ENCODE data around the gene GNAS.

The GNAS gene

DNA sequence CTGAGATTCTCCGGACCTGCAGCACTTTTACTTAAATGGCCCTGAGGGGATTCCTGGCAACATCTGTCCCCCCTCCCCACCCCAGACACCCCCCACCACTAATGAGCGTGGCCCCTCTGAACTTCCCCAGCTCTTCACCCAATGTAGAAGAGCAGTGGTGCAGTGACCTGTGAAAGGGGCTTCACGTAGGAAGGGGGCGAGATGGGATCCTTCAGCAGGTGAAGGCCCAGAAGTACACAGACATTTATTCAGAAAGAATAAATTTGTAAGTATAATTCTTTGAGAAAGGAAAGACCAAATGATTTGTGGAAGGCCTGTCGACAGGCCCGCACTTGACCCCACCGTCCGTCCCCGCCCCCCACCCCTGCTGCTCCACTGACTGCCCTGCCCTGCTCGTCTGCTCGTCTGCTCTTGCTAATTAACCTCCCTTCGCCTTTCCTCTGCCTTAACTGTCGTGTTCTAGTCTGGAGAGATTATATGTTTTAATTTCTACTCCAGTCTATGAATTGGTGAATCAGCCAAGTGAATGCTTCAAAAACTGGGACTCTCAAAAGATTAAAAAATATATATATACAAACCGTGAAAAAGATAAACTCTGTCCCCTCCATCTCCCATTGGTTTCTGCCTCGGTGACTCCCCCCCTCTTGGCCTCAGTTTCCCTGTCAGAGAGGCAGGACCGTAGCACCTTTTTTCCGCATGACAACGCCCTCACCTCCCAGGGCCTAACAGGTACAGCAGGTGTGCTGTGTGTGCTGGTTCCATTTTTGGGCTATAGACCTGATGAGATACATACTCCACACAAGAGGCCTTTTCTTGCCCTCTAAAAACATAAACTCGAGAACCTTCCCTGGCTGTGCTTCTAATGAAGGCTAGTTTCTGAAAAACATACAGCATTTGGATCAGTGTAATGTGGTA is 49.2 kb downstream of the GNAS start:
- H3K27ac ChIP-seq (ENCODE audit: low read depth, low read length), result no peak overlapping the region
- H3K4me3 ChIP-seq (ENCODE audit: low read depth, low read length), result no peak overlapping the region
- no peak overlapping the region for H3K9ac ChIP-seq (ENCODE audit: low read length)
- peaks cover 78% of the 10 kb centered on the region for H3K36me3 ChIP-seq (ENCODE audit: control insufficient read depth, insufficient read depth, low read length)
- no peaks in the 10 kb centered on the region for H3K27me3 ChIP-seq (ENCODE audit: control insufficient read depth, insufficient read depth, low read length)
- peaks cover 45% of the 10 kb centered on the region for H3K4me1 ChIP-seq (ENCODE audit: control insufficient read depth, insufficient read depth, low read length)
- no peaks in the 10 kb centered on the region for H3K9me3 ChIP-seq (ENCODE audit: control insufficient read depth, insufficient read depth, low read depth, low read length)

DNA sequence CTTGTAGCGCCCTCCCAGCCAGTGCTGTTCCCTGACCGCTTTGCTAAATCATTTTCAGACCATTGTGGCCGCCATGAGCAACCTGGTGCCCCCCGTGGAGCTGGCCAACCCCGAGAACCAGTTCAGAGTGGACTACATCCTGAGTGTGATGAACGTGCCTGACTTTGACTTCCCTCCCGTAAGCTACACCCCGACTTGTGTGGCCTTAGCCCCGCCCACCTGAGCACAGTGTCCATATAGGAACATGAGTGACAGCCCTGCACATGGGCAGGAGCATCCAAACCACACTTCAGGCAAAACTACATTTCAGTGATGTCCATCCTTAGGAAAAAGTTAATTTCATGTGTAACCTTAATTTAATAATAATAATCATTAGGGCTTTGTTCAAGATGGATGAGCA is 51.1 kb downstream of the GNAS start:
- H3K9me3 ChIP-seq (ENCODE audit: control insufficient read depth, insufficient read depth, low read depth, low read length), result no peaks in the 10 kb centered on the region
- no peak overlapping the region for H3K4me3 ChIP-seq (ENCODE audit: low read depth, low read length)
- no peak overlapping the region for H3K9ac ChIP-seq (ENCODE audit: low read length)
- no peak overlapping the region for H3K27ac ChIP-seq (ENCODE audit: low read depth, low read length)
- H3K4me1 ChIP-seq (ENCODE audit: control insufficient read depth, insufficient read depth, low read length), result peaks cover 27% of the 10 kb centered on the region
- no peaks in the 10 kb centered on the region for H3K27me3 ChIP-seq (ENCODE audit: control insufficient read depth, insufficient read depth, low read length)
- H3K36me3 ChIP-seq (ENCODE audit: control insufficient read depth, insufficient read depth, low read length), result peaks cover 81% of the 10 kb centered on the region

DNA sequence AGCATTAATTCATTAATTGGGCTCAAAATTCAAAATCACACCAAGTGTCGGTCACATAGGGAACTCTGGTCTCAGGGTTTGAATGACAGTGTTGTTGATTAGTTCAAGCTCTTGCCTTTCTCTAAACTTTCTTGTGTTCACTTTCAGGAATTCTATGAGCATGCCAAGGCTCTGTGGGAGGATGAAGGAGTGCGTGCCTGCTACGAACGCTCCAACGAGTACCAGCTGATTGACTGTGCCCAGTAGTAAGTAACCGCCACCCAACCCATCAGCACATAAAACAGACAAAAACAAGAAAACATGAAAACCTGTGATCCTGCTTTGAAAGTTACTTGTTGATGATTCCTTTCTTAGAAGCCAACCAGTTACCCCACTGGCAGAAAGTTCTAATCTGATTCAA is 52.7 kb downstream of the GNAS start:
- Histone ChIP-seq H3K9ac (ENCODE audit: low read length) (no peak overlapping the region), H3K9me3 (ENCODE audit: control insufficient read depth, insufficient read depth, low read depth, low read length) (no peaks in the 10 kb centered on the region), H3K36me3 (ENCODE audit: control insufficient read depth, insufficient read depth, low read length) (peaks cover 81% of the 10 kb centered on the region), H3K27ac (ENCODE audit: low read depth, low read length) (no peak overlapping the region), H3K4me3 (ENCODE audit: low read depth, low read length) (no peak overlapping the region), H3K27me3 (ENCODE audit: control insufficient read depth, insufficient read depth, low read length) (no peaks in the 10 kb centered on the region), H3K4me1 (ENCODE audit: control insufficient read depth, insufficient read depth, low read length) (peaks cover 10% of the 10 kb centered on the region)

DNA sequence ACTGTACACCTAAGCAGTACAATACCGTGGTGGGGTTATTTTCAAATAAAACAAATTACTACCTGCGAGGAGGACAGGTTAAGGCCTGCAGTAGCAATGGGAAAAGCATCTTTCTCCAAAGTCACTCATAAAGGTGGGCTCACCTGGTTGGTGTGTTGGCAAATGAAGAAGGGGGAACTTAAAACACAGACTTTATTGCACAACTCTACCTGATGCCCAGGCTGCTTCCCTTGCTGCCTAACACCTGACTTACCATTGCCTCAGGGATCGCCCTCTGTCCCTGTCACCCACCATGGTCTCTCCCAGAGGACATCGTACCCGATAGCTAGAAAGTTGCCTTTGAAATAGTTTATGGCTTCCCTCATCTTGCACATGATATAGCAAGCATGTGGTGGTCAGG is 53.6 kb downstream of the GNAS start:
- H3K9me3 ChIP-seq (ENCODE audit: control insufficient read depth, insufficient read depth, low read depth, low read length), result no peaks in the 10 kb centered on the region
- peaks cover 2% of the 10 kb centered on the region for H3K4me1 ChIP-seq (ENCODE audit: control insufficient read depth, insufficient read depth, low read length)
- no peak overlapping the region for H3K27ac ChIP-seq (ENCODE audit: low read depth, low read length)
- H3K9ac ChIP-seq (ENCODE audit: low read length), result no peak overlapping the region
- peaks cover 90% of the 10 kb centered on the region for H3K36me3 ChIP-seq (ENCODE audit: control insufficient read depth, insufficient read depth, low read length)
- H3K4me3 ChIP-seq (ENCODE audit: low read depth, low read length), result no peak overlapping the region
- H3K27me3 ChIP-seq (ENCODE audit: control insufficient read depth, insufficient read depth, low read length), result no peaks in the 10 kb centered on the region

DNA sequence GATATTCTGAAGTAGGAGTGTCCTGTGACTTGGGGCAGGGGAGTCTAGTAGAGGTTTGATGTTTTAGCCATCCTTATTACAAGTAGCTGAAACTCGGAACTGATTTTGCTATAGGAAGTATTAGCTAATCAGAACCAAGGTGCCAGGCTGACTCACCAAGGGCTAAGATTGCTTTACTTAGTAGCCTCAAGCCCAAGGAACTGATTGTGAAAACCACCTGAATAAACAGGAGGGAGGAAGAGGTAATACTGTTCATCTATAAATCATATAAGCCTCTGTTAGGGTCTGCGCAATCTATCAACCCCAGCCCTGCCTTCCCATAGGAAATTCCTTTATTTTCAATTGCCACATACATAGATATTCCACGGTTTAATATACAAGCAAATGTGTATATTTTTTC is 54.4 kb downstream of the GNAS start:
- Histone ChIP-seq H3K9ac (ENCODE audit: low read length) (no peak overlapping the region), H3K4me1 (ENCODE audit: control insufficient read depth, insufficient read depth, low read length) (no peaks in the 10 kb centered on the region), H3K4me3 (ENCODE audit: low read depth, low read length) (no peak overlapping the region)

DNA sequence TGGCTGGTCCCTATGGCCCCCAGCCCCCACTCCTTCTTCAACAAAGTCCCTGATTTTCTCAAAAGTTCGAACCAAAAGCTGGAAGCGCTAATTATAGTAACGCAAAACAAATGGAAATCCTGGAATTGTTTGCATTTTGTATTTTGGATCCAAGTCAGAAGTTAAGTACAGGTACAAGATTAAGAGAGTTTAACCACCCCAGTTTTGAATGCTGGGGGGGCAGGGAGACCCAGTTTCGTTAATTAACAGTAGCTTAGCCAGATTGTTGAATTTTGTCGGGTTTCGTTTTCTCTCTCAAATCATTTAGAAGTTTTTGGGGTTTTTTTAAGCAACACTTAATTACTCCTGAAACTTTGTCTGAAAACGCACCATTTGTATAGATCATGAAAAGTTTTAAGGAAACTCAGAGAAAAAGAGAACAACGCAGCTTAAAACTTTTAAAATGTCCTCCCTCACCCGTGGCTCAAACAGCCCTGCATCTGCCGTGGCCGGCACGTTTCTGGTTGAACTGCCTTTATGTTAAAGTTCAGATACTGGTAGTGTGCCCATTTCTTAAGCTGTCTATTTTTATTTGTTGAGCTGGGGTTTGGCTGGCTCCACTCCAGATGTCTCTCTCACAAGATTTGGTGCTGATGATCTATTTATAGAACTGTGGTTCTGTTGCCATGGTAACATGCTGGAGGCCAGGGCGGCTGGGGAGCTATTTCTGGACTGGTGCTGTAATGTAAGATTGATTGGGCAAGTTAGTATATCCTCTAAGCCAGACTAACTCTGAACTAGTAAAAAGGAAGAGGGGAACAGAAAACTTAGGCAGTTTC is 55.0 kb downstream of the GNAS start:
- Histone ChIP-seq H3K27ac (ENCODE audit: low read depth, low read length) (no peak overlapping the region), H3K4me3 (ENCODE audit: low read depth, low read length) (no peak overlapping the region), H3K9ac (ENCODE audit: low read length) (no peak overlapping the region)

More for the DNA sequence above, 54.4 kb downstream of the GNAS start:
- peaks cover 96% of the 10 kb centered on the region for H3K36me3 ChIP-seq (ENCODE audit: control insufficient read depth, insufficient read depth, low read length)
- no peaks in the 10 kb centered on the region for H3K27me3 ChIP-seq (ENCODE audit: control insufficient read depth, insufficient read depth, low read length)
- H3K27ac ChIP-seq (ENCODE audit: low read depth, low read length), result no peak overlapping the region
- no peaks in the 10 kb centered on the region for H3K9me3 ChIP-seq (ENCODE audit: control insufficient read depth, insufficient read depth, low read depth, low read length)

DNA sequence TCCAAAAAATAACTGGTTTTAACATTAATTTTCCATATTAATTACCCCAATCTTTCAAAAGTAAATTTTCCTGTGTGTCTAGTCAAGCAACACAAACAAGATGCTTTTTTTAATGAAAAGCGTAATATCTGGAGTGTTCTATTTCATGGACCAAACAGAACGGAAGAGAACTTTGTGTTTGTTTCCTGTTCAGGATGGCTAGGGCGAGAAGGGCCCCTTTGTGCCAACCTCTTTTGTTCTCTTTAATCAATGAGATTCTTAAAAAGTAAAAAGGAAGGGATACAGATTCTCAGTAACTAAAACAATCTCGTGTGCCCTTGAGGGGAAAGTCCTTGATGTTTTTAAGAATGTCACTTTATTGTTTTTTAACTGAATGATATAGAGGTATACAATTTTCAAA is 55.7 kb downstream of the GNAS start:
- Histone ChIP-seq H3K4me3 (ENCODE audit: low read depth, low read length) (no peak overlapping the region), H3K4me1 (ENCODE audit: control insufficient read depth, insufficient read depth, low read length) (no peaks in the 10 kb centered on the region), H3K27me3 (ENCODE audit: control insufficient read depth, insufficient read depth, low read length) (no peaks in the 10 kb centered on the region), H3K27ac (ENCODE audit: low read depth, low read length) (no peak overlapping the region), H3K9ac (ENCODE audit: low read length) (no peak overlapping the region), H3K36me3 (ENCODE audit: control insufficient read depth, insufficient read depth, low read length) (peaks cover 85% of the 10 kb centered on the region), H3K9me3 (ENCODE audit: control insufficient read depth, insufficient read depth, low read depth, low read length) (no peaks in the 10 kb centered on the region)

More for the DNA sequence above, 55.0 kb downstream of the GNAS start:
- H3K36me3 ChIP-seq (ENCODE audit: control insufficient read depth, insufficient read depth, low read length), result peaks cover 89% of the 10 kb centered on the region
- no peaks in the 10 kb centered on the region for H3K9me3 ChIP-seq (ENCODE audit: control insufficient read depth, insufficient read depth, low read depth, low read length)
- no peaks in the 10 kb centered on the region for H3K27me3 ChIP-seq (ENCODE audit: control insufficient read depth, insufficient read depth, low read length)
- H3K4me1 ChIP-seq (ENCODE audit: control insufficient read depth, insufficient read depth, low read length), result no peaks in the 10 kb centered on the region

DNA sequence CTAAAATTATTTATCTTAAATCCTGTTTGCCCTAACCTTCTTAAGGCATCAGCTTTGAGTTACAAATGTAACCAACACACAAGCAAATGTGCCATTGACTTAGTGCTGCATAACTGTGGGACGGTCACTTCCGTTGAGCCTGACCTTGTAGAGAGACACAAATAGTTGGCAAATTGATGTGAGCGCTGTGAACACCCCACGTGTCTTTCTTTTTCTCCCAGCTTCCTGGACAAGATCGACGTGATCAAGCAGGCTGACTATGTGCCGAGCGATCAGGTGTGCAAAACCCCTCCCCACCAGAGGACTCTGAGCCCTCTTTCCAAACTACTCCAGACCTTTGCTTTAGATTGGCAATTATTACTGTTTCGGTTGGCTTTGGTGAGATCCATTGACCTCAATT is 56.4 kb downstream of the GNAS start:
- H3K4me3 ChIP-seq (ENCODE audit: low read depth, low read length), result no peak overlapping the region
- no peak overlapping the region for H3K27ac ChIP-seq (ENCODE audit: low read depth, low read length)
- H3K36me3 ChIP-seq (ENCODE audit: control insufficient read depth, insufficient read depth, low read length), result peaks cover 77% of the 10 kb centered on the region
- H3K9ac ChIP-seq (ENCODE audit: low read length), result no peak overlapping the region
- no peaks in the 10 kb centered on the region for H3K9me3 ChIP-seq (ENCODE audit: control insufficient read depth, insufficient read depth, low read depth, low read length)
- no peaks in the 10 kb centered on the region for H3K4me1 ChIP-seq (ENCODE audit: control insufficient read depth, insufficient read depth, low read length)
- no peaks in the 10 kb centered on the region for H3K27me3 ChIP-seq (ENCODE audit: control insufficient read depth, insufficient read depth, low read length)

DNA sequence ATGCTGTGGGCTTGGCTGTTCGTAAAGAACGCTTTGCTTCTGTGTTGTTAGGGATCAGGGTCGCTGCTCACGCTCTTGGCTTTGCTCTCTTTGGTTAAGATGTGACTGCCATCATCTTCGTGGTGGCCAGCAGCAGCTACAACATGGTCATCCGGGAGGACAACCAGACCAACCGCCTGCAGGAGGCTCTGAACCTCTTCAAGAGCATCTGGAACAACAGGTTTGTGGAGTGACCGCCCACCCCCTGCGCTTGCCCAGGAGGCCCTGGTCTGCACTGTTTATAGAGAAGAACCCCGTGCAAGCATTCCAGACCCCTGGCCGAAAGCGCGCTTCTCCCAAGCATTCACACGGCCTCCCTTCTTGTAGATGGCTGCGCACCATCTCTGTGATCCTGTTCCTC is 57.1 kb downstream of the GNAS start:
- no peaks in the 10 kb centered on the region for H3K4me1 ChIP-seq (ENCODE audit: control insufficient read depth, insufficient read depth, low read length)
- H3K36me3 ChIP-seq (ENCODE audit: control insufficient read depth, insufficient read depth, low read length), result peaks cover 71% of the 10 kb centered on the region
- no peak overlapping the region for H3K27ac ChIP-seq (ENCODE audit: low read depth, low read length)

DNA sequence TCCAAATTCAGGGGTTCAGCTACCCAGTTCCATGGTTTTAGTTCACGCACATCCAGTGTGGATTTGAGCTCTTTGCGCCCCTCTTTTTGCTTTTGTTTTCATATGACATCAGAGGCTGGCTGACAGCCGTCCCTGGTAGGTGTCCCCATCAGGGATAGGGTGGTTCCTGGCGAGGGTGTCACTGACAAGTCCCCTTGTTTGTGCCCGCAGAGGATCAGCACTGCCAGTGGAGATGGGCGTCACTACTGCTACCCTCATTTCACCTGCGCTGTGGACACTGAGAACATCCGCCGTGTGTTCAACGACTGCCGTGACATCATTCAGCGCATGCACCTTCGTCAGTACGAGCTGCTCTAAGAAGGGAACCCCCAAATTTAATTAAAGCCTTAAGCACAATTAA is 58.0 kb downstream of the GNAS start:
- H3K4me3 ChIP-seq (ENCODE audit: low read depth, low read length), result no peak overlapping the region
- no peaks in the 10 kb centered on the region for H3K27me3 ChIP-seq (ENCODE audit: control insufficient read depth, insufficient read depth, low read length)
- peaks cover 62% of the 10 kb centered on the region for H3K36me3 ChIP-seq (ENCODE audit: control insufficient read depth, insufficient read depth, low read length)
- H3K4me1 ChIP-seq (ENCODE audit: control insufficient read depth, insufficient read depth, low read length), result no peaks in the 10 kb centered on the region
- H3K9ac ChIP-seq (ENCODE audit: low read length), result no peak overlapping the region
- no peak overlapping the region for H3K27ac ChIP-seq (ENCODE audit: low read depth, low read length)
- no peaks in the 10 kb centered on the region for H3K9me3 ChIP-seq (ENCODE audit: control insufficient read depth, insufficient read depth, low read depth, low read length)

More for the DNA sequence above, 57.1 kb downstream of the GNAS start:
- no peak overlapping the region for H3K9ac ChIP-seq (ENCODE audit: low read length)
- H3K27me3 ChIP-seq (ENCODE audit: control insufficient read depth, insufficient read depth, low read length), result no peaks in the 10 kb centered on the region
- H3K9me3 ChIP-seq (ENCODE audit: control insufficient read depth, insufficient read depth, low read depth, low read length), result no peaks in the 10 kb centered on the region
- no peak overlapping the region for H3K4me3 ChIP-seq (ENCODE audit: low read depth, low read length)

DNA sequence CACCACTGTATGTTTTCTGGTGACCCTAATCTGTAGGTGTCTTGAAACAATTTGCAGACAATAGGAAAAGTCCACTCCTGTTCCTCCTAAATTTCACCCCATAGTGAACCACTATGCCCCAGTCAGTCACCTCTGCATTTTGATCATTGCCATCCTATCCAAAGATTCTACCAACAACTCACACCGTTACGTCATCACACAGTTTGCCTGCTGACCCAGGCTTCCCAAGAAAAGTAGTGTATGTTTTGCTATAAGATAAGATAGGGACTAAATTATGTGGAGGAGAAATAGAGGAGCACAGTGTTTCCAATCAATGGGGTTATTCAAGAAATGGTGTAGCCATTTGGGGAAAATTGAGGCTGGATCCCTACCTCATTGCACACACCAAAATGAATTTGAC is 58.8 kb downstream of the GNAS start:
- H3K27me3 ChIP-seq (ENCODE audit: control insufficient read depth, insufficient read depth, low read length), result no peaks in the 10 kb centered on the region
- no peak overlapping the region for H3K9ac ChIP-seq (ENCODE audit: low read length)
- no peaks in the 10 kb centered on the region for H3K9me3 ChIP-seq (ENCODE audit: control insufficient read depth, insufficient read depth, low read depth, low read length)
- H3K4me1 ChIP-seq (ENCODE audit: control insufficient read depth, insufficient read depth, low read length), result no peaks in the 10 kb centered on the region
- H3K36me3 ChIP-seq (ENCODE audit: control insufficient read depth, insufficient read depth, low read length), result peaks cover 54% of the 10 kb centered on the region
- H3K27ac ChIP-seq (ENCODE audit: low read depth, low read length), result no peak overlapping the region
- no peak overlapping the region for H3K4me3 ChIP-seq (ENCODE audit: low read depth, low read length)
